Bronchial epithelial cell (primary cell): Measurements from ENCODE around the gene NPFFR1. TPM values are rescaled to one million over a fixed set of nuclear protein-coding genes. Genes with fewer than 3 reads are reported as not detected.

Experiments used
- DNase-seq: peaks from one replicate; pipeline ENCODE4 v3.0.0-alpha.2; 2010; ENCODE audit warnings: low read depth
- FAIRE-seq: peaks from 2 replicates; lab custom pipeline; 2011; peaks lifted over from hg19 to GRCh38; lab: Jason Lieb, UNC
- H3K27me3 ChIP-seq: 2 replicates; pipeline ENCODE4 v1.5.1; 2011; ENCODE audit warnings: low read length; ENCODE audit not compliant: control insufficient read depth, insufficient read depth
- H3K36me3 ChIP-seq: 2 replicates; pipeline ENCODE4 v1.5.1; 2011; ENCODE audit warnings: low read length; ENCODE audit not compliant: control insufficient read depth, insufficient read depth
- H3K4me3 ChIP-seq: 2 replicates; pipeline ENCODE4 v1.5.1; 2011; ENCODE audit warnings: mild to moderate bottlenecking, low read depth, low read length, control low read depth
- total RNA-seq: library from RNA; depleted of rRNA; stranded (reverse); fragments of >200 nt; gene quantifications from 2 replicates; pipeline ENCODE4 v1.2.1, GENCODE V29; 2014
- TF ChIP-seq, protein P1 (sequence below): IDR thresholded peaks from 2 replicates; pipeline ENCODE4 v1.5.1; 2011; ENCODE audit warnings: mild to moderate bottlenecking, moderate library complexity, low read length, control low read depth, inconsistent platforms; ENCODE audit not compliant: insufficient read depth, severe bottlenecking

The NPFFR1 gene
- total RNA-seq, 1 donor from 2014 or later: not detected

DNA sequence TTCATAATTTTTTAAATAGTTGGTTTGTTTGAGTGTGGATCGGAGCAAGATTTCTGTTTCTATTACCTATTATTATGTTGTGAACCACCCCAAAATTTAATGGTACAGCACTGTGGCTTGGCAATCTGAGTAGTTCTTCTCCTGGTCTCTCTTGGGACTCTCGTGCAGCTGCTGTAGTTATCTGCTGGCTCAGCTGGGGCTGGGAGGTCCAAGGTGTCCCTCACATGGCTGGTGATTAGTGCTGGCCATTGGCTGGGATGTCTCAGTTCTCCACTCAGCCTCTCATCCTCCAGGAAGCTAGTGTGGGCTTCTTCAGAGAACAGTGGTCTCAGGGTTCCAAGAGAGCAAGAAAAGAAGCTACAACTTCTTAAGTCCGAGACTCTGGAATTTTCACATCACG lies 15.4 kb downstream of the NPFFR1 start:
- DNase-seq: no peak
- FAIRE-seq: no peak
- no peak overlapping the region for H3K4me3 ChIP-seq
- TF ChIP-seq, protein P1, sequence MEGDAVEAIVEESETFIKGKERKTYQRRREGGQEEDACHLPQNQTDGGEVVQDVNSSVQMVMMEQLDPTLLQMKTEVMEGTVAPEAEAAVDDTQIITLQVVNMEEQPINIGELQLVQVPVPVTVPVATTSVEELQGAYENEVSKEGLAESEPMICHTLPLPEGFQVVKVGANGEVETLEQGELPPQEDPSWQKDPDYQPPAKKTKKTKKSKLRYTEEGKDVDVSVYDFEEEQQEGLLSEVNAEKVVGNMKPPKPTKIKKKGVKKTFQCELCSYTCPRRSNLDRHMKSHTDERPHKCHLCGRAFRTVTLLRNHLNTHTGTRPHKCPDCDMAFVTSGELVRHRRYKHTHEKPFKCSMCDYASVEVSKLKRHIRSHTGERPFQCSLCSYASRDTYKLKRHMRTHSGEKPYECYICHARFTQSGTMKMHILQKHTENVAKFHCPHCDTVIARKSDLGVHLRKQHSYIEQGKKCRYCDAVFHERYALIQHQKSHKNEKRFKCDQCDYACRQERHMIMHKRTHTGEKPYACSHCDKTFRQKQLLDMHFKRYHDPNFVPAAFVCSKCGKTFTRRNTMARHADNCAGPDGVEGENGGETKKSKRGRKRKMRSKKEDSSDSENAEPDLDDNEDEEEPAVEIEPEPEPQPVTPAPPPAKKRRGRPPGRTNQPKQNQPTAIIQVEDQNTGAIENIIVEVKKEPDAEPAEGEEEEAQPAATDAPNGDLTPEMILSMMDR: no peak
- H3K27me3 ChIP-seq: no peaks in the 10 kb centered on the region
- H3K36me3 ChIP-seq: no peaks in the 10 kb centered on the region

DNA sequence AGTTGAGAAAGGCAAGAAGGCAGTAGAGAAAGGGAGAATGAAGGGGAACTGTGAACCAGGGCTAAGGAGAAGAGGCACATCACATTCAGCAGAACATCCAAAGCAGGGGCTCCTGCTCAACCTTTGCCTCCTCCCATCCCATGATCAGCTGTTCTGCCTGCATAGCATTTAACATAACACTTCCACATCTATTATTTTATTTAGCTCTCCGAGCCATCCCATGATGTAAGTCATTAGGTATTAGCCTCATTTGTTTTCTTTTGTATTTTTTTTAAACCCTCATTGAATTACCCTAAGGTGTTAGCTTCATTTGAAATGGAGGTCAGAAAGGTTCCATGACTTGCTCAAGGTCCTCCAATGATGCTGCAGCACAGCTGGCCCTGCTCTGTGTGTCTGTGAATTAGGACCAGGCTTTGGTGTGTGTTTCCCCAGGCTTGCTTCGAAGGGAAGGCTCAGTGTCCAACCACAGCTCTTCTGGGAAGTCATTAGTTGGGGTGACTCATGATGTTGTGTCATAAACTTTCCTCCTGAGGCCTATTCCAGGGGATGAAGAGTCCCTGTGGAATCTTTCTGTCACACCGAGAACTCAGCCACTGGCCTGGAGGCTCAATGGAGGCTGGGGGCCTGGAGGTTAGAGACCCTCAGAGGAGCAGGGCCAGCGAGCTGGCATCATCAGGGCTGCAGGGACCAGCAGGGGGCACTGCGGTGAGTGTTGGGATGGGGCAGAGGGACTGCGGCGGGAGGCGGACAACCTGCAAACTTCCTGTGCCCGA lies 16.5 kb downstream of the NPFFR1 start:
- DNase-seq (peak; percentile 97), FAIRE-seq (peak; percentile 47)

DNA sequence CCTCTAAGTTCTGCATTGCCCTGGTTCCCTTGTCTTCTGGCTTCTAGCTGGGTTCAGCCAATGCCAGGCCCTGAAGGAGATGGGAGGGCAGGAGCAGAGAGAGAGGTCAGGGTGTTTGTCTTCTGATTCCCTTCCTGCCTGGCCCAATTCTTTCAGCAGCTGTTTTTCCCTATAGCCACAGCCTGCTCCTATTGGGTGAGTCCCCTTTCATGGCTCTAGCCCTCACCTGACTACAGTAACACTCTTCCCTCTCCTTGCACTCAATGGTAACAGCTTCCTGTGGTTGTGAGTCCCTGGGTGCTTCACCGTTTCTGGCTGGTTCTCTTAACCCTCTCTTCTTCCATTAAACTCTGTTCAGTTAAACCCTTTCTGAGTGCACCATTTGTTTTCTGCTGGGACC lies 17.1 kb downstream of the NPFFR1 start:
- Histone ChIP-seq H3K36me3 (no peaks in the 10 kb centered on the region), H3K27me3 (no peaks in the 10 kb centered on the region), H3K4me3 (no peak overlapping the region)
- TF ChIP-seq, protein P1: no peak
- FAIRE-seq (no peak), DNase-seq (peak; percentile 13)

More for the DNA sequence above, 16.5 kb downstream of the NPFFR1 start:
- Histone ChIP-seq H3K4me3 (no peak overlapping the region), H3K27me3 (no peaks in the 10 kb centered on the region), H3K36me3 (no peaks in the 10 kb centered on the region)
- TF ChIP-seq, protein P1: no peak

DNA sequence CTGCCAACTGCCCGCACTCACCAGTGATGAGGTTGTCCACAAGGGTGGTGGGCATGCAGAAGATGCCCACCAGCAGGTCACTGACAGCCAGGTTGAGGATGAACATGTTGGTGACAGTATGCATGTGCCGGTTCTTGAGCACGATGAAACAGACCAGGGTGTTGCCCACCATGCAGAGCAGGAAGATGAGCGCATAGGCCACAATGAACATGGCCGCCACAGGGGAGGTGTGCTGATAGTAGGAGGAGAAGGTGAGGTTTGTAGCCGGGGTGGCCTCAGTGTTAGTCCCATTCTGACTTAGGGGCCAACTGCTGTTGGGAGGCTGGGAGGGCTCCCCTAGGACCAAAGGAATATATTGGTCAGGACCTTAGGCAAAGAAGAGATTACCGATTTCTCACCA lies 17.7 kb downstream of the NPFFR1 start:
- TF ChIP-seq, protein P1: no peak
- Histone ChIP-seq H3K4me3 (no peak overlapping the region), H3K36me3 (no peaks in the 10 kb centered on the region), H3K27me3 (no peaks in the 10 kb centered on the region)
- FAIRE-seq (no peak), DNase-seq (no peak)

DNA sequence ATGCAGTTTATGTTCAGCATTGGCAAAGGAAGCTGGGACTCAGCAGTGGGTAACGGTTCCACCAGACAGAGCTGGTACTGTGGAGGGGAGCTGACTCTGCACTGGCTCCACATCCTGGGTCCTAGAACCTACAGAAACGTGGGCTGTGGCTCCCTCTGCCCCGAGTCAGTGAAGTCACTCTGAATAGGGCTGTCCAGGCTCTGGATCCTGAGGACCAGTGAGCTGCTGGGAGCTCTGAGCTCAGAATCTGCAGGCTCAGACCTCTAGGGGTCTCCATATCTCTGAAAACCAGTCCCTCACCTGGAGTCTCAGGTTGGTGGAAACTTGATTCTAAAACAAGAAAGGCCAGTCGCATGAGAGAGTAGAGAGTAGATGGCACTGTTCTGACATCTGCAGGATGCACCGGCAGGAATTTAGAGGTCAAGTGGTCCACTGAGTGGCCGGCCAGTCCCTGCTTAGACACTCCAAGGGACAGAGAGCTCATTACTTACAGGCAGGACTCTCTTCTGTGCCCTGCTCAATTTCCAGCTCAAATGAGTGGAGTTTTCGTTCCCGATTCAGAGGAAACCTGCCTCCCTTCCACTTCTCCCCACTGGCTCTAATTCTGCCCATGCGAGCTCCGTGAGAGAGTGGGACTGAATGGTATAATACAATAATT lies 18.6 kb downstream of the NPFFR1 start:
- FAIRE-seq: no peak
- Histone ChIP-seq H3K27me3 (no peaks in the 10 kb centered on the region), H3K36me3 (no peaks in the 10 kb centered on the region), H3K4me3 (no peak overlapping the region)
- TF ChIP-seq, protein P1: peak; percentile 29
- DNase-seq: peak; percentile 33
